COR-L47 (cell line): Measurements from ENCODE around the gene NNAT.

Source experiments
- DNase-seq: peaks from one replicate; lab custom pipeline; 2025; lab: John Stamatoyannopoulos, UW

The NNAT gene

GRCh38 chr20:37502654-37503053 lies 18.4 kb upstream of the NNAT start:
- DNase-seq: no peak

- DNase-seq: no peak
These were observed 17.7 kb upstream of the NNAT start for GRCh38 chr20:37503256-37503927.

GRCh38 chr20:37504404-37505096 lies 16.5 kb upstream of the NNAT start:
- DNase-seq: no peak

- DNase-seq: no peak
These were observed 15.5 kb upstream of the NNAT start for GRCh38 chr20:37505263-37506151.

GRCh38 chr20:37506152-37506725 lies 14.8 kb upstream of the NNAT start:
- DNase-seq: no peak

GRCh38 chr20:37510226-37510625 lies 10.8 kb upstream of the NNAT start:
- DNase-seq: no peak

GRCh38 chr20:37511610-37512275 lies 9.3 kb upstream of the NNAT start:
- DNase-seq: no peak

- DNase-seq: no peak
These were observed 7.2 kb upstream of the NNAT start for GRCh38 chr20:37513779-37514359.

GRCh38 chr20:37515876-37516275 lies 5.2 kb upstream of the NNAT start:
- peak; percentile 28 for DNase-seq

GRCh38 chr20:37516811-37517750 lies 4.0 kb upstream of the NNAT start:
- DNase-seq: no peak

GRCh38 chr20:37518059-37518458 lies 3.0 kb upstream of the NNAT start:
- DNase-seq: no peak

GRCh38 chr20:37518606-37519507 lies 2.2 kb upstream of the NNAT start:
- peak; percentile 45 for DNase-seq

- DNase-seq: peak; percentile 88
These were observed 1.3 kb upstream of the NNAT start for GRCh38 chr20:37519508-37520418.

GRCh38 chr20:37520419-37520955 lies 563 bp upstream of the NNAT start:
- DNase-seq: no peak

- no peak for DNase-seq
These were observed 1.4 kb downstream of the NNAT start for GRCh38 chr20:37522260-37523011.

GRCh38 chr20:37523012-37523391 lies 2.0 kb downstream of the NNAT start:
- no peak for DNase-seq
